B cell (primary cell): Measurements from ENCODE around the gene MFAP2.

Experiments used
- CTCF ChIP-seq: fragments of 200-600 bp; IDR thresholded peaks from one replicate; pipeline ENCODE4 v1.8.0; 2022; ENCODE audit warnings: antibody characterized with exemption, mild to moderate bottlenecking
- EZH2 ChIP-seq: IDR thresholded peaks from 2 replicates; pipeline ENCODE4 v1.6.1; 2012; ENCODE audit warnings: borderline replicate concordance, low read depth, mild to moderate bottlenecking, moderate library complexity, low read length; ENCODE audit not compliant: insufficient read depth, poor library complexity, severe bottlenecking

GRCh38 chr1:16991571-16991970, 11.2 kb upstream of the MFAP2 start:
- no peak for TF ChIP-seq CTCF
- TF ChIP-seq EZH2, result no peak
